GM21717 (cell line): Measurements from ENCODE around the gene CLCN3.
"Not testable (repeated sequence)": the region's sequence is repeated elsewhere in the genome, so short reads cannot be mapped to it uniquely, and the experiment has no call there.

ENCODE experiments used
- ATAC-seq: cut with Tn5 transposase; IDR thresholded peaks from one replicate; pipeline ENCODE4 v1.9.1; 2021; ENCODE audit warnings: mild to moderate bottlenecking, moderate library complexity; ENCODE audit not compliant: unreplicated experiment

The CLCN3 gene

GRCh38 chr4:169689681-169690080 lies 69.3 kb downstream of the CLCN3 start:
- no peak for ATAC-seq

GRCh38 chr4:169690787-169691186 lies 70.4 kb downstream of the CLCN3 start:
- ATAC-seq: no peak

GRCh38 chr4:169698331-169698730 lies 78.0 kb downstream of the CLCN3 start:
- ATAC-seq: no peak

GRCh38 chr4:169707958-169708643 lies 87.7 kb downstream of the CLCN3 start:
- ATAC-seq: no peak

- no peak for ATAC-seq
Observed at GRCh38 chr4:169715826-169716225, 95.4 kb downstream of the CLCN3 start.

- no peak for ATAC-seq
Observed at GRCh38 chr4:169716677-169717076, 96.3 kb downstream of the CLCN3 start.

- no peak for ATAC-seq
Observed at GRCh38 chr4:169720529-169720928, 100.2 kb downstream of the CLCN3 start.

- ATAC-seq: no peak
Observed at GRCh38 chr4:169723207-169723965, 103.0 kb downstream of the CLCN3 start.

GRCh38 chr4:169724260-169724659 lies 103.9 kb downstream of the CLCN3 start:
- ATAC-seq: no peak

- no peak for ATAC-seq
Observed at GRCh38 chr4:169727616-169728015, 107.2 kb downstream of the CLCN3 start.

- no peak for ATAC-seq
Observed at GRCh38 chr4:169730564-169730963, 110.2 kb downstream of the CLCN3 start.

- ATAC-seq: not testable (repeated sequence)
Observed at GRCh38 chr4:169738604-169739003, 118.2 kb downstream of the CLCN3 start.

- ATAC-seq: no peak
Observed at GRCh38 chr4:169741569-169741968, 121.2 kb downstream of the CLCN3 start.

GRCh38 chr4:169744601-169745000 lies 124.2 kb downstream of the CLCN3 start:
- no peak for ATAC-seq

- no peak for ATAC-seq
Observed at GRCh38 chr4:169745291-169745690, 124.9 kb downstream of the CLCN3 start.

- ATAC-seq: peak; percentile 25
Observed at GRCh38 chr4:169756971-169757574, 136.7 kb downstream of the CLCN3 start.

- ATAC-seq: peak; percentile 95
Observed at GRCh38 chr4:169757575-169758184, 137.3 kb downstream of the CLCN3 start, which contains the start of gene HPF1. HPF1 (minus strand) TSS chr4:169757944; CDS start chr4:169757877, 67 bp downstream.

GRCh38 chr4:169758401-169758962 lies 138.1 kb downstream of the CLCN3 start:
- no peak for ATAC-seq

- no peak for ATAC-seq
Observed at GRCh38 chr4:169761846-169762245, 141.5 kb downstream of the CLCN3 start.

GRCh38 chr4:169765835-169766234 lies 145.5 kb downstream of the CLCN3 start:
- no peak for ATAC-seq

- ATAC-seq: no peak
Observed at GRCh38 chr4:169766741-169767140, 146.4 kb downstream of the CLCN3 start.
